Pancreas (tissue), 10 donors: ENCODE data around the gene WBP1. TPM values are rescaled to one million over a fixed set of nuclear protein-coding genes. Genes with fewer than 3 reads are reported as not detected.

Source experiments
- ATAC-seq, 4 donors: fragments of 200-7000 bp; cut with Tn5 transposase; one replicate each; pipeline versions ENCODE4 v1.8.0 to v1.9.1; 2020; ENCODE audit warnings: mild to moderate bottlenecking in 4 of 4, moderate library complexity in 4 of 4
- DNase-seq, 6 donors: peaks; one replicate each; pipeline ENCODE4 v3.0.0-alpha.2; 2020
- FAIRE-seq: peaks from 2 replicates; lab custom pipeline; 2012; peaks lifted over from hg19 to GRCh38; lab: Jason Lieb, UNC
- H3K27ac ChIP-seq, 4 donors: fragments of 200-600 bp; sonication (generic); 1 replicate in 3 of 4; 2 replicates in 1 of 4; pipeline versions ENCODE4 v1.5.0 to v1.8.0; 2020
- H3K27me3 ChIP-seq, 4 donors: fragments of 200-600 bp; one replicate each; pipeline ENCODE4 v1.8.0; 2021
- H3K36me3 ChIP-seq, 3 donors: fragments of 200-600 bp; sonication (generic) in 1 of 3; one replicate each; pipeline versions ENCODE4 v1.5.0 to v1.8.0; 2020 to 2021
- H3K4me1 ChIP-seq, 3 donors: fragments of 200-600 bp; one replicate each; pipeline ENCODE4 v1.8.0; 2021
- H3K4me3 ChIP-seq, 4 donors: fragments of 200-600 bp; sonication (generic) in 2 of 4; one replicate each; pipeline versions ENCODE4 v1.5.0 to v1.8.0; 2020 to 2021
- H3K9me3 ChIP-seq, 4 donors: fragments of 200-600 bp; one replicate each; pipeline ENCODE4 v1.8.0; 2021
- WGBS, 2 donors: extraction: QIAGEN DNeasy Blood & Tissue Kit; methylation state at CpG; one replicate each; pipeline ENCODE4 v1.1.7; 2013; 5-methylcytosine and 5-hydroxymethylcytosine counted together
- intact Hi-C, 3 donors: fragments of 100-400 bp; cut with DNase I; formaldehyde crosslinking; loops; one replicate each; pipeline versions ENCODE4 v1.11.1 to v1.14.2; 2022
- polyA plus RNA-seq, 2 donors: library from polyadenylated mRNA; stranded (reverse); fragments of 200-250 nt; gene quantifications; one replicate each; pipeline ENCODE4 v1.2.3, GENCODE V29; 2013
- total RNA-seq, 6 donors: library from RNA; stranded (reverse); fragmentation: NEBNext Ultra II Directional in 4 of 6; extraction: Animal tissue kit (Norgen Biotek cat#: 25700) in 4 of 6; gene quantifications; one replicate each; pipeline versions ENCODE4 v1.2.1 to v1.2.4, GENCODE V29; 2021 to 2023
- TF ChIP-seq, protein P1 (sequence below), 4 donors: fragments of 200-600 bp; sonication (generic) in 3 of 4; IDR thresholded peaks; one replicate each; pipeline versions ENCODE4 v1.5.0 to v1.8.0; 2021; ENCODE audit warnings: antibody characterized with exemption in 4 of 4
- donor health status: healthy with polysubstance abuse.
- donor health status: DM: no; HTN: no; CAD: no; lungs with moderate emphysema.
- donor health status: DM: no; HTN: no; CAD: no.
- donor health status: control.
- donor health status: control.
- donor health status: Bipolar disorder and iron deficiency.
- donor health status: DM: yes; HTN: yes; CAD: no.
- donor health status: DM: no; HTN: no; CAD: no.
- donor health status: DM: no; HTN: no; CAD: no.
- donor health status: DM: yes; HTN: yes; CAD: no.

Gene WBP1
- total and polyA plus RNA-seq, 8 donors = 29.1 to 149 (median 44.7) TPM

- intact Hi-C loops = no loop called here
- no peak overlapping the region for H3K27ac ChIP-seq
- no peak for DNase-seq
- peaks cover 0 to 33% (median 7%) of the 10 kb centered on the region in 4 donors for H3K27me3 ChIP-seq
- TF ChIP-seq, protein P1, sequence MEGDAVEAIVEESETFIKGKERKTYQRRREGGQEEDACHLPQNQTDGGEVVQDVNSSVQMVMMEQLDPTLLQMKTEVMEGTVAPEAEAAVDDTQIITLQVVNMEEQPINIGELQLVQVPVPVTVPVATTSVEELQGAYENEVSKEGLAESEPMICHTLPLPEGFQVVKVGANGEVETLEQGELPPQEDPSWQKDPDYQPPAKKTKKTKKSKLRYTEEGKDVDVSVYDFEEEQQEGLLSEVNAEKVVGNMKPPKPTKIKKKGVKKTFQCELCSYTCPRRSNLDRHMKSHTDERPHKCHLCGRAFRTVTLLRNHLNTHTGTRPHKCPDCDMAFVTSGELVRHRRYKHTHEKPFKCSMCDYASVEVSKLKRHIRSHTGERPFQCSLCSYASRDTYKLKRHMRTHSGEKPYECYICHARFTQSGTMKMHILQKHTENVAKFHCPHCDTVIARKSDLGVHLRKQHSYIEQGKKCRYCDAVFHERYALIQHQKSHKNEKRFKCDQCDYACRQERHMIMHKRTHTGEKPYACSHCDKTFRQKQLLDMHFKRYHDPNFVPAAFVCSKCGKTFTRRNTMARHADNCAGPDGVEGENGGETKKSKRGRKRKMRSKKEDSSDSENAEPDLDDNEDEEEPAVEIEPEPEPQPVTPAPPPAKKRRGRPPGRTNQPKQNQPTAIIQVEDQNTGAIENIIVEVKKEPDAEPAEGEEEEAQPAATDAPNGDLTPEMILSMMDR (IDR thresholded peaks at IDR 0.05) = no peak
- WGBS, 2 donors = 77 to 87% methylated on average over 4 of the region's 4 CpGs
- no peaks in the 10 kb centered on the region for H3K9me3 ChIP-seq
- H3K4me3 ChIP-seq = no peak overlapping the region
- FAIRE-seq = no peak
- ATAC-seq = no peak
- no peaks in the 10 kb centered on the region for H3K36me3 ChIP-seq
- H3K4me1 ChIP-seq = peaks cover 6 to 20% (median 11%) of the 10 kb centered on the region in 3 donors
These were observed 52.0 kb downstream of the WBP1 start for GRCh38 chr2:74510272-74510671.

Other genes with a start within 250 kb of the WBP1 start
- 1 to 10 TPM in 5 of 6 donors, under 1 TPM in 1; 0.60 to 2.2 (median 1.4) TPM for gene SLC4A5, start 115.0 kb upstream of the WBP1 start, total RNA-seq
- gene SLC4A5, start 115.0 kb upstream of the WBP1 start, polyA plus RNA-seq = 1 to 10 TPM; 1.2 to 1.8 TPM
- gene DCTN1, start 78.1 kb upstream of the WBP1 start, total RNA-seq = 10 to 100 TPM; 37.7 to 64.3 (median 48.1) TPM
- gene DCTN1, start 78.1 kb upstream of the WBP1 start, polyA plus RNA-seq = 10 to 100 TPM; 75.9 to 84.7 TPM
- gene C2orf81, start 36.8 kb upstream of the WBP1 start, total RNA-seq = 1 to 10 TPM in 5 of 6 donors, under 1 TPM in 1; 0.87 to 2.7 (median 1.5) TPM
- 1 to 10 TPM; 5.4 to 6.5 TPM for gene C2orf81, start 36.8 kb upstream of the WBP1 start, polyA plus RNA-seq
- gene WDR54, start 36.7 kb upstream of the WBP1 start, total RNA-seq = 1 to 10 TPM; 3.1 to 6.2 (median 3.7) TPM
- gene WDR54, start 36.7 kb upstream of the WBP1 start, polyA plus RNA-seq = 10 to 100 TPM in 1 of 2 donors, 1 to 10 TPM in 1; 6.6 to 22.8 TPM
- gene RTKN, start 16.5 kb upstream of the WBP1 start, total RNA-seq = 10 to 100 TPM; 20.7 to 45.5 (median 29.7) TPM
- 10 to 100 TPM; 63.4 to 63.7 TPM for gene RTKN, start 16.5 kb upstream of the WBP1 start, polyA plus RNA-seq
- 10 to 100 TPM; 17.1 to 38.8 (median 28.3) TPM for gene INO80B, start 3.4 kb upstream of the WBP1 start, total RNA-seq
- 10 to 100 TPM; 51.8 to 68.7 TPM for gene INO80B, start 3.4 kb upstream of the WBP1 start, polyA plus RNA-seq
- gene MOGS, start 6.9 kb downstream of the WBP1 start, total RNA-seq = 10 to 100 TPM; 27.7 to 49.5 (median 36.6) TPM
- 10 to 100 TPM; 47.1 to 59.9 TPM for gene MOGS, start 6.9 kb downstream of the WBP1 start, polyA plus RNA-seq
- 10 to 100 TPM; 37.6 to 60.0 (median 39.4) TPM for gene MRPL53, start 14.2 kb downstream of the WBP1 start, total RNA-seq
- 10 to 100 TPM; 52.3 to 54.6 TPM for gene MRPL53, start 14.2 kb downstream of the WBP1 start, polyA plus RNA-seq
- 10 to 100 TPM in 1 of 6 donors, 1 to 10 TPM in 5; 4.9 to 11.6 (median 5.7) TPM for gene CCDC142, start 24.6 kb downstream of the WBP1 start, total RNA-seq
- 10 to 100 TPM in 1 of 2 donors, 1 to 10 TPM in 1; 5.7 to 14.0 TPM for gene CCDC142, start 24.6 kb downstream of the WBP1 start, polyA plus RNA-seq
- 10 to 100 TPM; 10.1 to 17.2 (median 11.3) TPM for gene TTC31, start 24.6 kb downstream of the WBP1 start, total RNA-seq
- 10 to 100 TPM; 18.1 to 21.2 TPM for gene TTC31, start 24.6 kb downstream of the WBP1 start, polyA plus RNA-seq
- 1 to 10 TPM in 3 of 6 donors, under 1 TPM in 3; 0.21 to 2.3 (median 0.85) TPM for gene LBX2, start 41.2 kb downstream of the WBP1 start, total RNA-seq
- 1 to 10 TPM; 1.3 TPM for gene LBX2, start 41.2 kb downstream of the WBP1 start, polyA plus RNA-seq
- gene PCGF1, start 49.3 kb downstream of the WBP1 start, total RNA-seq = 10 to 100 TPM in 4 of 6 donors, 1 to 10 TPM in 2; 8.8 to 14.9 (median 11.0) TPM
- gene PCGF1, start 49.3 kb downstream of the WBP1 start, polyA plus RNA-seq = 10 to 100 TPM; 14.2 to 16.4 TPM
- gene TLX2, start 56.0 kb downstream of the WBP1 start, total RNA-seq = not detected
- gene TLX2, start 56.0 kb downstream of the WBP1 start, polyA plus RNA-seq = under 1 TPM in 1 of 2 donors, not detected in 1; 0.12 TPM
- under 1 TPM in 1 of 6 donors, not detected in 5; 0.16 TPM for gene DQX1, start 67.8 kb downstream of the WBP1 start, total RNA-seq
- gene DQX1, start 67.8 kb downstream of the WBP1 start, polyA plus RNA-seq = under 1 TPM; 0.07 to 0.15 TPM
- 10 to 100 TPM; 62.1 to 91.0 (median 67.9) TPM for gene AUP1, start 71.3 kb downstream of the WBP1 start, total RNA-seq
- gene AUP1, start 71.3 kb downstream of the WBP1 start, polyA plus RNA-seq = 100 to 1,000 TPM; 246 to 258 TPM
- 10 to 100 TPM in 4 of 6 donors, 1 to 10 TPM in 2; 8.5 to 17.6 (median 10.8) TPM for gene HTRA2, start 71.5 kb downstream of the WBP1 start, total RNA-seq
- gene HTRA2, start 71.5 kb downstream of the WBP1 start, polyA plus RNA-seq = 10 to 100 TPM; 16.9 to 24.3 TPM
- 1 to 10 TPM in 4 of 6 donors, under 1 TPM in 2; 0.35 to 7.5 (median 1.2) TPM for gene LOXL3, start 95.5 kb downstream of the WBP1 start, total RNA-seq
- gene LOXL3, start 95.5 kb downstream of the WBP1 start, polyA plus RNA-seq = 1 to 10 TPM; 2.0 TPM
- gene DOK1, start 96.3 kb downstream of the WBP1 start, total RNA-seq = 10 to 100 TPM in 1 of 6 donors, 1 to 10 TPM in 5; 5.7 to 14.0 (median 7.4) TPM
- 1 to 10 TPM; 7.1 to 8.5 TPM for gene DOK1, start 96.3 kb downstream of the WBP1 start, polyA plus RNA-seq
- under 1 TPM; 0.13 to 0.66 (median 0.27) TPM for gene M1AP, start 189.9 kb downstream of the WBP1 start, total RNA-seq
- under 1 TPM; 0.11 to 0.45 TPM for gene M1AP, start 189.9 kb downstream of the WBP1 start, polyA plus RNA-seq
- 1 to 10 TPM; 1.9 to 5.9 (median 3.1) TPM for gene SEMA4F, start 195.8 kb downstream of the WBP1 start, total RNA-seq
- 1 to 10 TPM; 1.9 to 2.9 TPM for gene SEMA4F, start 195.8 kb downstream of the WBP1 start, polyA plus RNA-seq